ENCODE measurements around the gene ABLIM2. TPM values are rescaled to one million over a fixed set of nuclear protein-coding genes. Genes with fewer than 3 reads are reported as not detected.
"Not testable (repeated sequence)": the region's sequence is repeated elsewhere in the genome, so short reads cannot be mapped to it uniquely, and the experiment has no call there.

The ABLIM2 gene
- total RNA-seq, 2 donors from 2014 or later: 5.7 to 11.2 TPM

GRCh38 chr4:8144359-8144758, 14.3 kb downstream of the ABLIM2 start:
- Histone ChIP-seq H3K27ac (peak overlapping the region; percentile 71 to 78), H3K36me3 (no peaks in the 10 kb centered on the region), H3K4me1 (peaks cover 0 to 58% of the 10 kb centered on the region in 2 donors), H3K4me3 (no peak overlapping the region), H3K9me3 (no peaks in the 10 kb centered on the region), H3K27me3 (no peaks in the 10 kb centered on the region)
- TF ChIP-seq CTCF (IDR thresholded peaks at IDR 0.05): no peak
- no peak for DNase-seq (ENCODE audit: low spot score)

GRCh38 chr4:8143392-8144140, 15.0 kb downstream of the ABLIM2 start:
- no peak overlapping the region for H3K4me3 ChIP-seq
- H3K36me3 ChIP-seq: no peaks in the 10 kb centered on the region
- no peak for DNase-seq (ENCODE audit: low spot score)
- no peaks in the 10 kb centered on the region for H3K27me3 ChIP-seq
- peak overlapping the region; percentile 71 to 78 for H3K27ac ChIP-seq
- H3K9me3 ChIP-seq: no peaks in the 10 kb centered on the region
- peaks cover 0 to 58% of the 10 kb centered on the region in 2 donors for H3K4me1 ChIP-seq
- no peak for TF ChIP-seq CTCF (IDR thresholded peaks at IDR 0.05)

- TF ChIP-seq CTCF (IDR thresholded peaks at IDR 0.05): no peak
- DNase-seq (ENCODE audit: low spot score): no peak
- Histone ChIP-seq H3K9me3 (no peaks in the 10 kb centered on the region), H3K36me3 (no peaks in the 10 kb centered on the region), H3K27me3 (no peaks in the 10 kb centered on the region), H3K27ac (peak overlapping the region; percentile 36 to 78), H3K4me1 (peaks cover 0 to 58% of the 10 kb centered on the region in 2 donors), H3K4me3 (no peak overlapping the region)
Observed at GRCh38 chr4:8142556-8142955, 16.1 kb downstream of the ABLIM2 start.

- Histone ChIP-seq H3K36me3 (no peaks in the 10 kb centered on the region), H3K27ac (peak overlapping the region; percentile 36 to 78), H3K4me3 (no peak overlapping the region), H3K27me3 (no peaks in the 10 kb centered on the region), H3K4me1 (peaks cover 0 to 55% of the 10 kb centered on the region in 2 donors), H3K9me3 (no peaks in the 10 kb centered on the region)
- no peak for TF ChIP-seq CTCF (IDR thresholded peaks at IDR 0.05)
- DNase-seq (ENCODE audit: low spot score): no peak
Observed at GRCh38 chr4:8141935-8142334, 16.7 kb downstream of the ABLIM2 start.

- H3K27ac ChIP-seq: peak overlapping the region in 1 of 2 donors; percentile 78
- no peaks in the 10 kb centered on the region for H3K27me3 ChIP-seq
- H3K36me3 ChIP-seq: no peaks in the 10 kb centered on the region
- H3K9me3 ChIP-seq: no peaks in the 10 kb centered on the region
- TF ChIP-seq CTCF (IDR thresholded peaks at IDR 0.05): no peak
- no peak for DNase-seq (ENCODE audit: low spot score)
- no peak overlapping the region for H3K4me3 ChIP-seq
- peaks cover 0 to 52% of the 10 kb centered on the region in 2 donors for H3K4me1 ChIP-seq
Observed at GRCh38 chr4:8140915-8141314, 17.7 kb downstream of the ABLIM2 start.

- peaks cover 0 to 44% of the 10 kb centered on the region in 2 donors for H3K4me1 ChIP-seq
- DNase-seq (ENCODE audit: low spot score); H3K27me3 ChIP-seq; H3K36me3 ChIP-seq; H3K27ac ChIP-seq; H3K9me3 ChIP-seq; H3K4me3 ChIP-seq: not testable (repeated sequence)
Observed at GRCh38 chr4:8139726-8140125, 18.9 kb downstream of the ABLIM2 start.
